Tibial nerve (tissue), 3 donors: ENCODE measurements around the gene CNOT9.

Experiments used
- CTCF ChIP-seq, 5 experiments: fragments of 200-600 bp in 3 of 5; fragments of 450-650 bp in 2 of 5; sonication (generic) in 3 of 5; IDR thresholded peaks; one replicate each; pipeline ENCODE4 v1.5.1; 2016 to 2019; ENCODE audit warnings: antibody characterized with exemption in 5 of 5, mild to moderate bottlenecking in 3 of 5, moderate library complexity in 2 of 5
- POLR2A ChIP-seq, 2 donors: fragments of 450-650 bp; IDR thresholded peaks; one replicate each; pipeline ENCODE4 v1.6.1; 2017; ENCODE audit warnings: antibody characterized with exemption in 2 of 2, mild to moderate bottlenecking in 2 of 2, moderate library complexity in 2 of 2

GRCh38 chr2:218643751-218644310 lies 75.2 kb downstream of the CNOT9 start:
- no peak for TF ChIP-seq POLR2A (IDR thresholded peaks at IDR 0.05)
- TF ChIP-seq CTCF (IDR thresholded peaks at IDR 0.05) = no peak
